ENCODE measurements around the gene C1QL1. TPM values are rescaled to one million over a fixed set of nuclear protein-coding genes. Genes with fewer than 3 reads are reported as not detected.
A peak's percentile ranks its signal among the peaks of the same experiment; 100 is the strongest.

The C1QL1 gene
- under 1 TPM; 0.19 to 0.42 TPM for total RNA-seq
- long read RNA-seq, donor 1, partial matches to known transcripts: 0 of 2 reads
- long read RNA-seq, donor 1, other reads (novel, unspliced or antisense): 0 of 2 reads
- long read RNA-seq, donor 2: 0 reads

DNA sequence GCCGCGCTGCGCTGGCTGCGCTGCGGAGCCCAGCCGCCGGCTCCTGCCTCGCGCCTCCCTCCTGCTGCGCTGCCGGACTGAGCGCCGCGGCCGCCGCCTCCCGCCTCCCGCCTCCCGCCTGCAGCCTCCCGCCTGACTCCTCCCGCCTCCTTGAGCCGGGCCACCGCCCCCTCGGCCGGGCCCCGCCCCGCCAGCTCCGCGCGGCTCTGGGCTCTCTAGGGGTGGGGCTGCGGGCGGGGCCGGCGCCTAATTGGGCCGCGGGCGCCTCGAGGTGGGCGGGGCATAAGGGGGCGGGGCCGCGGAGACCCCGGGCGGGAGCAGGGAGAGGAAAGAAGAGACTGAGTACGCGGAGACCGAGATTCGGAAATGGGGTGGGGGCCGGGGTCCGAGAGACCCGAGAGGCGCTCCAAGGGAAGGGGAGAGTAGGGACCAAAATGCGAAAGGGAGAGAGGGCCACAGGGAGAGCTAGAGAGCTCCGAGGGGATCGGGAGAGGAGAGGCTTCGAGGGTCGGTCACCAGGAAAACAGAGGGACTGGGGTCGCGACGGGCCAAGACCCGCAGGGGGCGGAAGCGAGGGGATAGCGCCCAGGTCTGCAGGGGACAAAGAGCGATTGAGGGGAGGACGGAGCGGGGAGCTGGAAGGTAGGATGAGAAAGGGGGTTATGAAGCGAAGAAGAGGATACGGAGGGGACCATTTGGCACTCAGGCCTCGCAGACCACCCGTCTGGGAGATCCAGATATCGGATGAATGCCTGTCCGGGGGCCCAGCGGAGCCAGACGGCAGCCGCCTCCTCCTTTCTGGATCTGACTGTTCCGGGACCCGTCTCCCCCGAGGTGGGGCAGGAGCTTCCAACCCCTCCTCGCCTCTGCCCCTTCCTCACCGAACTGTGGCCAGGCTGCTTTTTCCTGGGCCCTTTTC, at the start of gene C1QL1:
TSS of gene C1QL1 (minus strand) at position 79 of the 919 bp plus-strand sequence. CDS start 255 bp downstream, outside the sequence.
- peak; percentile 96 for DNase-seq (ENCODE audit: low spot score)
- intact Hi-C loops (cut with DNase I): no loop called here

DNA sequence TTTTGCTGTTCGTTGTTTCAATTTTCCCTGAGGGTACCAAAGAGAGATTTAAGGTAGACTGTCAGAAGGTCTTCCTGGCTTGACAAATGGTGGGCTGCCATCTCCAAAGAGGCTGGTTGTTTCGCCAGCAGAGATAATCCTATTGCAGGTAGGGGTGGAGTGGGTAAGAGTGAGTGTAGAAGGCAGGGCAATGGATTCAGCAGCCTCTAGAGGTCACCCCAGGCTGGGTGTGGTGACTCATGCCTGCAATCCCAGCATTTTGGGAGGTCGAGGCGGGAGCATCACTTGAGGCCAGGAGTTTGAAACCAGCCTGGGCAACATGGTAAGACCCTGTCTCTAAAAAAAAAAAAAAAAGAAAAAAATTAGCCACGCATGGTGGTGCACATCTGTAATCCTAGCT, 48.7 kb upstream of the C1QL1 start:
- intact Hi-C loops (cut with DNase I): no loop called here
- DNase-seq (ENCODE audit: low spot score): no peak

DNA sequence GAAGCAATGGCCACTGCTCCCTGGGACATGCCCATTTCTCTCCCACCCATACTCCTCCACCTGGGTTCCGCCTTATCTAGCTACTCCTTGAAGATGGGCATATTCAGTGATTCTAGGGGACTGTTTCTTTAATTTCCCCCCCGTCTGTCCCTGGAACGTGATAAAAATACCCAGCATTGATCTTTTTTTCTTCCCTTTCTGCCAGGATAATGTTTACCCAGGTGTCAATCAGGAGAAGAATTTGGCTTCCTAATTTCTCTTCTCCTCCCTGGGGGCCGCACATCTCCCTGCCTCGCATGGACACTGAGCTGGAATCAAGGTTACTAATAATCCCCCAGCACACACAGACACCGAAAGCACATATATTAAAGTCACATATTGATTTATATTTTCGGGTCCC, 48.1 kb upstream of the C1QL1 start:
- intact Hi-C loops (cut with DNase I): no loop called here
- DNase-seq (ENCODE audit: low spot score): no peak

DNA sequence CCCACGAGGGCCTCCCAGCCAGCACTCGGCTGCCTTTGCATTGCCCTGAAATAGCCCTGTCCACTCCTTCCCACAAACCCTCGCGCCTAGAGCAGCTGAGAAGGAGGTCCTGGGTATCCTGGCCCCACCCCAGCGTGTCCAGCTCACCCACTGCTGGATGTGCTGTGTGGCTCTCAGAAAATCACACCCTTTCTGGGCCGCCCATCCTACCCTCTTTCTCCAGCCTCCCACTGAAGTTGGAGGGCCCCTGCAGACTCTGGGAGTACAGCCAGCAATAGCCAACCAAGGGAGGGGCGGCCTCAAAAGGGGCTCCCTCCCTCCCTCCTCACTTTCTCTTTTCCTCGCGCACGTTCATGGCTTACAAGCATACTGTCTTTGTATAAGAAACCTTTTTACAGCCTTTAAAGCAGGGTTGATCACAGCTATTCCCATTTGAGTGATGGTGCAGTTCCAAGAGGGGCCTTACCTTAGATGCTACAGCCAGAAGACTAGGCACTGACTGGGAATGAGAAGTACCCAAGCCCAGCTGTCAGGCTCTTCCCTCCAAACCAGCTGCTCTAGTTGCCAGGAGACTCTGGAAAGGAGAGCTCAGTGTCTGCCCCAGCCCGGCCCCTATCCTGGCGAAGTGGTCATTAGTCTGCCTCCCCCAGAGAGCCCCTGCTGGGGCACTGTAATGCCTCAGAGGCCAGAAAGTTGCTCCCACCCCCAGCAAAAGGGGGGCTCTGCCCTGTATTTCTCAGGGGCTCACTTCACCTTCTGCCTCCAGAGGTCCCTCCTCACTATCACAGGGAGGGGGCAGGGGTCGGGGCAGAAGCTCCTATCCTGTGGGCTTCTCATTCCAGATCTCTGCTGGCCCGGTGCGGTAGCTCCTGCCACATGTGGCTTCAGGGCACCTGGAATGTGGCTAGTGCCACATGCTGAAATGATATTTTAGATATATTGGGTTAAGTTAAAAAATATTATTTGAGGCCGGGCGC, 45.2 kb upstream of the C1QL1 start:
- no peak for DNase-seq (ENCODE audit: low spot score)

DNA sequence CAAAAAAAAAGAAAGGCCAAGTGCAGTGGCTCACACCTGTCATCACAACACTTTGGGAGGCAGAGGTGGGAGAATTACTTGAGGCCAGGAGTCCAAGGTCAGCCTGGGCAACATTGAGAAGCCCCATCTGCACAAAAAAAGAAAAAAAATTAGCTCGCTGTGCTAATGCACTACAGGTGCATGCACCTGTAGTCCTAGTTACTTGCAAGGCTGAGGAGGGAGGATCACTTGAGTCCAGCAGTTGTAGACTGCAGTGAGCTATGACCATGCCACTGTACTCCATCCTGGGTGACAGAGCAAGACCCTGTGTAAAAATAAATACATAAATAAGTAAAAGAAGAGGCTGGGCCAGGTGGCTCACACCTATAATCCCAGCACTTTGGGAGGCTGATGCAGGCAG, 43.7 kb upstream of the C1QL1 start:
- DNase-seq (ENCODE audit: low spot score): no peak
- intact Hi-C loops (cut with DNase I): no loop called here

More for the DNA sequence above, 45.2 kb upstream of the C1QL1 start:
- intact Hi-C loops (cut with DNase I): no loop called here

DNA sequence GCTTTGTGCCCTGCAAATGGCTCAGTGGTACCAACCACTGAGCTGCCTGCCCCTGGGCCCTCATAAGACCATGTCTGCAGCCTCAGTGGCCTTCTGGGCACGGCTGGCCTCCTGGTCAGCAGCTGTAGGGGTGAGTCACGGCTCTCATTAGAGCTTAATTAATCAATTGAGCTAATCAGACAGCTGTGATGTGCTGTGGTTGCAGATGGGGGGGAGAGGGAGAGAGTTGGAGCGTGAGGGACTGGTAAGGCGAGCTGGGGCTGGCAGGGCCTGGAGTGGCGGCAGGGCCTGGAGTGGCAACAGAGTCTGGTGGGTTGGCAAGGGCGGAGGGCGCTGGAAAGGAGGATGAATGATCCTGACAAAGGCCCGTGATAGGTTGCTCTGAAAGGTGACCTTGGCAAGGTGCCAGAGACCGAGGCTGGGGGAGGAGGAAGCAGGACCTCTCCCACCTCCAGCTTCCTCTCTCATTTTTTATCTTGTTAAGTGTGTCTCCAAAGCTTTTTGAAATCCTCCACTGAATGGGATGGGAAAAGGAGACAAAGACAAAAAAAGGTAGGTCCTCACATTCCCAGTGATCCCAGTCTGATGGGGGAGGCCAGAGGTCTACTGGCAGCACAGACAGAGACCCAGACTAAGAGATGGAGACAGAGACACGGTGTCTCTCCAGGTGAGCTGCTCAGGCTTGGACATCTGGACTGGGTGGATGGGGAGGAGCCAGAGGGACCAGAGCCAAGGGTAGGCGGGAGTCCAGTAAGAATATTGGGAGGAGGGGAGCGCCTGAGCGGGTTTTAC, 41.8 kb upstream of the C1QL1 start:
- intact Hi-C loops (cut with DNase I): no loop called here
- DNase-seq (ENCODE audit: low spot score): no peak

DNA sequence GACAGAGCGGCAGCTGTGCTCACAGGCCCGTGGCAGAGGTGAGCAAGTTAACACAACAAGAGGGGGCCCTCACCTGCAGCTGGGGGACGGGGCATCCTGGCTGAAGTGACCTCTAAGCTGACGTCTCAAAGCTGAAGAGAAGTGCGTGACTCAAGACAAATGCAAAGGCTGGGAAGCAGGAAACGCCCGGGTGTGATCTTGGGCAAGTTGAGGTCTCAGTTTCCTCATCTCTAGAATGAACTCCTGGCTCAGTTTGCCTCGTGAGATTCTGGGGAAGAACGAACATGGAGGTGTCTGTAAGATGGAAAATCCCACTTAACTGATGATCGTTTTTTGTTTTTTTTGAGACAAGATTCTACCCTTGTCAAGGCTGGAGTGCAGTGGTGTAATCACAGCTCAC, 40.1 kb upstream of the C1QL1 start:
- intact Hi-C loops (cut with DNase I): no loop called here
- no peak for DNase-seq (ENCODE audit: low spot score)

DNA sequence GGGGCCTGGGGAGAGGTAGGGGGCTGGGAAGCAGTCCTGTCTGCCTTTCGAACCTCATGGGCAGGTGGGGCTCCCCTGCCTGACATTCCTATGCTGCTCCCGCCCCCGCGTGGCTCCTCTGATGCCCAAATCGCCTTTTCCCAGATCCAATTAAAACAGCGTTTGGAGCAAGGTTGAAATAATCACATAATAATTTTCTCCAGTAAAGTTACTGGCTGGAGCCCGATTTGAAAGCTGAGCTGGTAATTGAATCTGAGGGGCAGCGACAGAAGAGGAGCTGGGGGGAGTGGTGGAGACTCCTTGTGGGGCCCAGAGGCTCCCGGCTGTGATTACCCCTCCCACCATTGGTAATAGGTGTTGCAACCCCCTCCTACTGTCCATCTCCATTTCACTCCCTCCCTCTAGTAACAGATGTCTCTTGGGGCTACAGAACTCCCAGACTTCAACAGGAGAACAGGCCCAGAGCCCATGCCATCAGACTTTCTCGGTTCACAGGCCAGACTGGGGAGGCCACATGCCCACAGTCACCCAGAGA, 38.9 kb upstream of the C1QL1 start:
- intact Hi-C loops (cut with DNase I): no loop called here

DNA sequence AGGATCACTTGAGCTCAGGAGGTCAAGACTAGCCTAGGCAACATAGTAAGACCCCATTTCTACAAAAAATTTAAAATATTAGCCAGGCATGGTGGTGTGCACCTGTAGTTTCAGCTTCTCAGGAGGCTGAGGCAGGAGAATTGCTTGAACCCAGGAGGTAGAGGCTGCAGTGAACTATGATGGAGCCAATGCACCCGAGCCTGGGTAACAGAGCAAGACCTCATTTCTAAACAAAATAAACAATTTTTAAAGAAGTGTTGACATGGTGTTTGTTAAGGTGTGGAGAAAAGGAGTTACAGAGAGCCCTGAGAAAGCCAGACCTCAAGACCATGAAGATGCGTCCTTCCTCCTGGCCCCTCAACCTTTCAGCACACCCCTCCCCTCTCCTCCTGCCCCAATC, 37.6 kb upstream of the C1QL1 start:
- DNase-seq (ENCODE audit: low spot score): no peak
- intact Hi-C loops (cut with DNase I): no loop called here

More for the DNA sequence above, 38.9 kb upstream of the C1QL1 start:
- no peak for DNase-seq (ENCODE audit: low spot score)

DNA sequence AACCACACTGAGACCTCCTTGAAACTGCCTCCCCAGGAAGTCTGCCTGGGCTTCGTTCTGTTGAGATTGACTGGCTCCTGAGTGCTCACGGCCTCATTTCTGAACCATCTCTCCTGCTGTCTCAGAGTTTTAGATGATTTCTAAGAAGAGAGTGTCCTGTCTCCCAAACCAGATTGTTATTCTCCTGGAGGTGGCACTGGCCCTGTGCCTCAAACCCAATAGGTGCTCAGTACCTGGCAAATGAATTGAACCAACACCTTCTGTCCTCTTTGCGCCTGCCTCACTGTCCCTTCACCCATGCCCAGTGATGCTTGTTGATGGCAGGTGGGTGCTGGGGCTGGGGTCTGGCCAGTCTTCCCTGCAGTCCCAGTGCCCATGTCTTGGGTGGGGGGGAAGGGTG, 36.3 kb upstream of the C1QL1 start:
- DNase-seq (ENCODE audit: low spot score): no peak
- intact Hi-C loops (cut with DNase I): loop anchor here in 1 of 2 donors (5.0 kb wide), 1 partner anchor 683 kb away; no protein-coding TSS in a partner anchor

DNA sequence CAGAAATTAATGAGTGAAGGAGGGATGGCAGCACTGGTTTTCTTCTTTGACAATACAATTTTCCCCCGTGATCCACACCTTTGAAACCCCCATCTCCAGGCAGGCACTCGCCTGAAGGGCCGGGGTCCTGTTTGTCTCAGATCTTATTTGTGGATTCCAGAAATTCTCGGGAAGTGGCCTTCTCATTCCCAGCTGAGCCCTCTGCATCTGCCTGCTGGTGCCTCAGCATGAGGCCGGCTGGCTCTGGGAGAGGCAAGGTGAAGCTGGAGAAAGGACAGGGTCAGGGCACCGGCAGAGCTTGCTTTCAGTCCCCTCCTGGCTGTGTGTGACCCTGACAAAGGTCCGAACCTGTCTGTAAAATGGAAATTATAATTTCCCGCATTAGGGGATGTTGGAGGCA, 35.8 kb upstream of the C1QL1 start:
- no peak for DNase-seq (ENCODE audit: low spot score)

DNA sequence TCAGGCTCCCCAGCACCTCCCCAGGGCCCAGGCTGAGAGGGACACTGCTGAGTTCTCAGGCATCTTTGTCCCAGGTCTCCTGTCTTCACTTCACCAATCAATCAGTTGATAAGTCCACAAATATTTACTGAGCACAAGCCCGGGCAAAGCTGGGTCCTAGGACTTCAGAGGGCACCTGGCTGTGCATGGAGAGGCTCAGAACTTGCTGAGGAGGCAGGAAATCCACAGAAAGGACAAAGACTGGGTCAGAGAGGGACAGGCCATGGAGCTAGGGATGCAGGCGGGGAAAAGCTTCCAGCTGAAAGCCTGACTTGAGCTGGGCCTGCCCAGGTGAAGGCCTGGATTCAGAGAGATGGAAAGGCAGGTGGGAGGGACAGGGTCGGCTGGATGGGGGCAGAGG, 33.2 kb upstream of the C1QL1 start:
- DNase-seq (ENCODE audit: low spot score): no peak
- intact Hi-C loops (cut with DNase I): loop anchor here in 1 of 2 donors (5.0 kb wide), 1 partner anchor 686 kb away; no protein-coding TSS in a partner anchor

More for the DNA sequence above, 35.8 kb upstream of the C1QL1 start:
- intact Hi-C loops (cut with DNase I): loop anchor here in 1 of 2 donors (5.0 kb wide), 1 partner anchor 683 kb away; no protein-coding TSS in a partner anchor

DNA sequence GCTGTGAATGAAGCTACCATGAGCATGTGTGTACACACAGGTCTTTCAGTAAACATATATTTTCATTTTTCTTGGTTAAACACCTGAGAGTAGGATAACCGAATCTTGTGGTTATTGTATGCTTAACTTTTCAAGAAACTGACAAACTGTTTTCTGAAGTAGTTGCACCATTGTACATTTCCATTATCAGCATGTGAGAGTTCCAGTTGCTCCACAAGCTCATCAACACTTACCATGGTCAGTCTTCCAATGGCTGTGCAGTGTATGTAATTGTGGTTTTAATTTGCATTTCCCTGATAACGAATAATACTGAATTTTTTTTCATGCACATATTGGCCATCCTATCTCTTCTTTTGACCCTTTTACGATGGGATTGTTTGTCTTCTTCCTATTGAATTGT, 31.3 kb upstream of the C1QL1 start:
- intact Hi-C loops (cut with DNase I): no loop called here

DNA sequence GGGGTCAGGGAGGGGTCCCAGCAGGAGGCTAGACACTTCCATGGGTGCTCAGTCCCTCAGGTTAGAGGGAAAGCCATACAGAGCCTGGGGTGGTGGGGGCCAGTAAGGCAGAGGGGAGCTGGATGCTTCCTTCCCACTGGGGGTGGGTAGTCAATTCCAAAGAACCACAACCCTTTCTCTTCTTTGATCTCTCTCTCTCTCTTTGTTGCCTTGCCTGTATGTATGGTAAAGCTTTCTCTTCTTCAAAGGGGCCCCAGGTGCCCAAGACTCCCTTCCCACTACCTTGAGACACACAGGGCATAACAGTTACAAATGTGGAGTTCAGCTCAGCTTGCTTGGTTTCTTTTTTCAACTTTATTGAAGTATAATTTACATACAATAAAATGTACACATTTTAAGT, 30.5 kb upstream of the C1QL1 start:
- intact Hi-C loops (cut with DNase I): no loop called here

More for the DNA sequence above, 31.3 kb upstream of the C1QL1 start:
- no peak for DNase-seq (ENCODE audit: low spot score)

DNA sequence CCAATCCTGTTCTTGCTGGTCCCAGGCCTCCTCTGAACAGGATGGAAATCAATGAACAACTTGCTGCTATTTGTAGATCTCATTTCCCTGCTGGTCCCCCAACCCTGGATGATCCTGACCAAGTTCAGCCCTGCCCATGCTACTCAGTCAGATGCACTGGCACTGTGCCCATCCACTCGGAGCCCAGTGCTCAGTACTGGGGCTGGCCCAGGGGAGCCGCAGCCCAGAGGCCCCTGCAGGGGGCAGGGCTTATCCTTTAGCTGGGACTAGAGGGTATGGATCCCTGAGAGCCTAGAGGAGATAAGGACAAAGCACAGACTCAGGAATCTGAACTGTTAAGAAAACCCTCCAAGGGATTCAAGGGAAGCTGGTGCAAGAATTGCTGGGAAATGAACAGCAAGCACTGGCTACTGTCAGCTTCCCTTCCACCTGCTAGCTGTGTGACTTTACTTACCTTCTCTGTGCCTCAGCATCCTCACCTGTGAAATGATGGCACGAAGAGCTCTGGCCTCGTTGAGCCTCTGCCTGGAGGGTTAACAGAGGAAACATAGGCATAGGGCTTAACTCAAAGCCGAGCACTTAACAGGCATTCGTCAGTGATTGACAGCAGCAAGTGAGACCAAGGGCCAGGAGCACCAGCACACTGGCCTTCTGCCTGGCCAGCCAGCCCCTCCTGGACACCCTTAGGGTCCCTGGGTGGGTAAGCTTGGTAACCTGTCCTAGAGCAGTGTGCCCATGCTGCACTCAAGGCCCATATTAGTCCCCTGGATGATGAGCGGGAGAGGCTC, 29.8 kb upstream of the C1QL1 start:
- DNase-seq (ENCODE audit: low spot score): no peak
- intact Hi-C loops (cut with DNase I): no loop called here

More for the DNA sequence above, 30.5 kb upstream of the C1QL1 start:
- DNase-seq (ENCODE audit: low spot score): no peak

DNA sequence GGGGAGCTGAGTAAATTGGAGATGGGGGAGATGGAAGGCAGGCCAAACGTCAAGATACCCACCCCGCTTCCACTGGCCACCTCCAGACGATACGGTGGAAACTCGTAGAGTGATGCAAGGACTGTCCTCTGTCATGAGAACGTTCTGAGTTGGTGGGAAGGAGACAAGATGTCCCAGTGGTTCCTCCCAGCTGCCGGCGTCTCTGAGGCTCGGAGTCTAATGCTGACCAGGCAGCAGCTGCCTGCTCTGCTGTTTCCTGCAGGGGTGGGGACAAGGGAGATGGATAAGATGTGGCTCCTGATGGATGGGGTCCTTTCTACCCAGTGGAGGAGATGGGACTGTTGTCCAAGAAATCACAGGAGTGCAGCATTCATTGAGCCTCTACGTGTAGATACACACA, 28.2 kb upstream of the C1QL1 start:
- intact Hi-C loops (cut with DNase I): no loop called here
- no peak for DNase-seq (ENCODE audit: low spot score)

DNA sequence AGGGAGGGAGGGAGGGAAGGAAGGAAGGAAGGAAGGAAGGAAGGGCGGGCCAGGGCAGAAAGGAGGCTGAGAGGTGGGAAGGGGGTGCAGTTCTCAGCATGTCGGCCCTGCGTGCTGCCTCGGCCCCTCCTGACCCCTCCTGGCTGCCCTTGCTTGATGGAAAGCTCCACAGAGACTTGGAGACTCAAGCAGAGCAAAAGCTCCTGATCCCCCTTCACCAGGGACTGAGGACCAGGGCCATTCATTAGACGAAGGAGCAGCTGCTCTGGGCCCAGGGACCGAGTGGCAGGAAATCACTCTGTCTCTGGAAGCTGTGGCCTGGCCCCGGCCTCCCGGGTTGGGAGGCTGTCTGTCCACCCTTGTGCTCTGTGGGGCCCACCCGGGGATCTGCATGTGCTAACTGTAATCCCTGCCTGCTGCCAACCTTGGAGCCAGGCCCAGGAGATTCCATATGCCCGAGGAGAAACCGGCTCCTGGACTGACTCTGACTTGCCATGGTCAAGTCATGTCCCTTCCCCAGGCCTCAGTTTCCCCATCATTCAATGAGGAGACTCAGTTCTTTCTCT, 27.4 kb upstream of the C1QL1 start:
- no peak for DNase-seq (ENCODE audit: low spot score)
- intact Hi-C loops (cut with DNase I): no loop called here

Data from posterior vena cava (tissue), 2 donors.